ENCODE data around the gene NSUN4.

DNA sequence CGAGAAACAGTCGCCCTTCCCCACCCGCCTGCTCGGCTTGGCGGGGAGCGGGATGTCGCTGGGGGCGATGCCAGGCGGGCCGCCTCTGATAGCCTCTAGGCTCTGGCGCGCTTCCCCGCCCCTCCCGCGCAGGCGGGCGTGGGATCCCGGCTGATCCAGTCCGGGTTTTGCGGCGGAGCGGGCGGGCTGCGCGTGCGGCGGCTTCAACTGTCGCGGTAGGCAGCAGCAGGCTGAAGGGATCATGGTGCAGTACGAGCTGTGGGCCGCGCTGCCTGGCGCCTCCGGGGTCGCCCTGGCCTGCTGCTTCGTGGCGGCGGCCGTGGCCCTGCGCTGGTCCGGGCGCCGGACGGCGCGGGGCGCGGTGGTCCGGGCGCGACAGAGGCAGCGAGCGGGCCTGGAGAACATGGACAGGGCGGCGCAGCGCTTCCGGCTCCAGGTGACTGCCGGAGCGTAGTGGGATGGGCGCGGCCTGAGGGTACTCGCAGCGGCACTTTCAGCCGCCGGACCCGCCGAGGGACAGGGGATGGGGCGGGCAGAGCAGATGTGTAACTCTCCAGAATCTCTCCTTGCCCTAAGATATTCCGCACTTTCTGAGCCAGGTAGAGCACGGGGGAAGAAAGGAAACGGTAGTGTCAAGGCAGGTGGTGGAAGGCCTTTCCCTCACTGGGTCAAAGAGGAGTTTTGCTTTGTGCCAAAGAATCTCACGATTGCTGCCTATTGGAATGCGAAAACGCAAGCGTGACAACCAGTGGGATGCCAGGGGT is 53.7 kb downstream of the NSUN4 start, which contains the start of gene FAAH:
- TF ChIP-seq POLR2A (IDR thresholded peaks at IDR 0.05): peak; percentile 44 to 72
- TF ChIP-seq CTCF (IDR thresholded peaks at IDR 0.05): peak in 1 of 6 experiments; percentile 7

Data from thyroid gland (tissue), 4 donors.